ENCODE measurements around the gene RAB29. TPM values are rescaled to one million over a fixed set of nuclear protein-coding genes. Genes with fewer than 3 reads are reported as not detected.

The RAB29 gene
- total RNA-seq, 1 experiment from 2014 or later: 7.9 TPM

DNA sequence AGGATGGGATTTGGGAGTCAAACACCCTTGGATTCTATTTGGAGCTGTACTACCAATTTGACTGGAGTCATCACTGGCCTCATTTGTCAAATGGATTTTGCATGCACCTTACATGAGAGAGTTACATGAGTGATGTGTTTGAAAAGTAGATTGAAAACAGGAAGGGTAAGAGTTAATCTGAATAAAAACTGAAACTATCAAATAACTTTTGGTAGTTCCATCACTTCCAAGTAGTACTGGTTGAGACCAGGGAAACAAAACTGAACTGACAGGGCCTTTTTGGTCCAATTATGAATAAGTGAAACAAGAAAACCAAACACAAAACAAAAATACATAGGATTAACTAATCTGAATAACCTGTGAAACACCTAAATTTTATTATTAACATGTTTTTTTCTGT lies 55.5 kb downstream of the RAB29 start:
- no peak for TF ChIP-seq EZH2 (IDR thresholded peaks at IDR 0.05; ENCODE audit: borderline replicate concordance, low read depth, low read length, poor library complexity, severe bottlenecking)
- TF ChIP-seq, protein P1, sequence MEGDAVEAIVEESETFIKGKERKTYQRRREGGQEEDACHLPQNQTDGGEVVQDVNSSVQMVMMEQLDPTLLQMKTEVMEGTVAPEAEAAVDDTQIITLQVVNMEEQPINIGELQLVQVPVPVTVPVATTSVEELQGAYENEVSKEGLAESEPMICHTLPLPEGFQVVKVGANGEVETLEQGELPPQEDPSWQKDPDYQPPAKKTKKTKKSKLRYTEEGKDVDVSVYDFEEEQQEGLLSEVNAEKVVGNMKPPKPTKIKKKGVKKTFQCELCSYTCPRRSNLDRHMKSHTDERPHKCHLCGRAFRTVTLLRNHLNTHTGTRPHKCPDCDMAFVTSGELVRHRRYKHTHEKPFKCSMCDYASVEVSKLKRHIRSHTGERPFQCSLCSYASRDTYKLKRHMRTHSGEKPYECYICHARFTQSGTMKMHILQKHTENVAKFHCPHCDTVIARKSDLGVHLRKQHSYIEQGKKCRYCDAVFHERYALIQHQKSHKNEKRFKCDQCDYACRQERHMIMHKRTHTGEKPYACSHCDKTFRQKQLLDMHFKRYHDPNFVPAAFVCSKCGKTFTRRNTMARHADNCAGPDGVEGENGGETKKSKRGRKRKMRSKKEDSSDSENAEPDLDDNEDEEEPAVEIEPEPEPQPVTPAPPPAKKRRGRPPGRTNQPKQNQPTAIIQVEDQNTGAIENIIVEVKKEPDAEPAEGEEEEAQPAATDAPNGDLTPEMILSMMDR (conservative IDR thresholded peaks at IDR 0.05; ENCODE audit: low read depth, low read length): no peak
- DNase-seq (ENCODE audit: low spot score): no peak
- Histone ChIP-seq H3K27ac (ENCODE audit: low read depth, low read length, poor library complexity, severe bottlenecking) (no peak overlapping the region), H3K4me1 (ENCODE audit: insufficient read depth, low read length, poor library complexity, severe bottlenecking) (no peaks in the 10 kb centered on the region), H3K9me3 (ENCODE audit: low read depth, low read length, poor library complexity, severe bottlenecking) (no peaks in the 10 kb centered on the region), H3K36me3 (ENCODE audit: insufficient read depth, low read length, poor library complexity, severe bottlenecking) (peaks cover 97% of the 10 kb centered on the region), H3K4me3 (ENCODE audit: low read depth, low read length, poor library complexity, severe bottlenecking) (no peak overlapping the region), H3K27me3 (replicated peaks; ENCODE audit: insufficient read depth, low read depth, low read length, poor library complexity) (no peaks in the 10 kb centered on the region)
- POLR2A ChIA-PET (ENCODE audit: low non-redundant PET): no interaction called here
- no TSS peak for BruUV-seq (replicated peaks)
- CTCF ChIA-PET: no interaction called here
- intact Hi-C loops (cut with micrococcal nuclease; ENCODE audit: unreplicated experiment): no loop called here

DNA sequence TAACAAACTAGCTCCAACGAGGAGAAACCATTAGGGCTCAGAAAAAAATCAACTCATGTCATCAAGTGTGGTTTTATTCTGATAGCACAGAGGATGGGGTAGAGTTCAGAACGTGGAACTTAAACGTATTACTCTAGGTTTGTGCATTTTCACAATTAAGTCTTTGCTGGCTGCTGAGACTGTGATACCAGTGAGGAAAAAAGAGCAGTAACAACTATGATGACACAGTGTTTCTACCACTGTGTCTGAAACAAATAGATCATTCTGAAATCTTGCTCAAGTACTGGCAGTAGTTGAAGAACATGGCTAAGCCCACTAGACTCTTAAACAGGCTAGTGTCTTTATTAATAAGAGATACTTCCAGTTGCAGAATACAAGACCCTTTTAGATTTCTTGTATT lies 56.3 kb downstream of the RAB29 start:
- Histone ChIP-seq H3K36me3 (ENCODE audit: insufficient read depth, low read length, poor library complexity, severe bottlenecking) (peaks cover 95% of the 10 kb centered on the region), H3K4me3 (ENCODE audit: low read depth, low read length, poor library complexity, severe bottlenecking) (no peak overlapping the region), H3K27ac (ENCODE audit: low read depth, low read length, poor library complexity, severe bottlenecking) (no peak overlapping the region), H3K4me1 (ENCODE audit: insufficient read depth, low read length, poor library complexity, severe bottlenecking) (no peaks in the 10 kb centered on the region), H3K9me3 (ENCODE audit: low read depth, low read length, poor library complexity, severe bottlenecking) (no peaks in the 10 kb centered on the region), H3K27me3 (replicated peaks; ENCODE audit: insufficient read depth, low read depth, low read length, poor library complexity) (no peaks in the 10 kb centered on the region)
- no TSS peak for BruUV-seq (replicated peaks)
- POLR2A ChIA-PET (ENCODE audit: low non-redundant PET): no interaction called here
- TF ChIP-seq, protein P1 (conservative IDR thresholded peaks at IDR 0.05; ENCODE audit: low read depth, low read length): no peak
- TF ChIP-seq EZH2 (IDR thresholded peaks at IDR 0.05; ENCODE audit: borderline replicate concordance, low read depth, low read length, poor library complexity, severe bottlenecking): no peak
- CTCF ChIA-PET: no interaction called here
- intact Hi-C loops (cut with micrococcal nuclease; ENCODE audit: unreplicated experiment): no loop called here
- DNase-seq (ENCODE audit: low spot score): no peak

Other genes starting within 250 kb of the RAB29 start
- 35.4 and 38.2 TPM in 2 replicates for gene ELK4, start 143.5 kb downstream of the RAB29 start, total RNA-seq (2021)
- 8.5 and 11.0 TPM in 2 replicates for gene SLC45A3, start 95.0 kb downstream of the RAB29 start, total RNA-seq (2021)
- 437 and 468 TPM in 2 replicates for gene NUCKS1, start 25.3 kb downstream of the RAB29 start, total RNA-seq (2021)
- 16.1 and 19.5 TPM in 2 replicates for gene SLC41A1, start 37.7 kb upstream of the RAB29 start, total RNA-seq (2021)
- not detected in 2 replicates for gene PM20D1, start 74.7 kb upstream of the RAB29 start, total RNA-seq (2021)
- not detected in 2 replicates for gene SLC26A9, start 168.0 kb upstream of the RAB29 start, total RNA-seq (2021)
- gene RAB7B, start 227.9 kb upstream of the RAB29 start, total RNA-seq (2021): 0.11 and 0.31 TPM in 2 replicates
- 0.39 TPM in 1 of 2 replicates, not detected in the other for gene CTSE, start 248.4 kb upstream of the RAB29 start, total RNA-seq (2021)

Data from A673 (cell line).